Stomach smooth muscle (tissue), 2 donors: ENCODE measurements around the gene UBE4A.

Source experiments
- H3K27ac ChIP-seq: one replicate; pipeline ENCODE4 v1.7.0; 2013; ENCODE audit warnings: mild to moderate bottlenecking, low read length, inconsistent platforms
- H3K27me3 ChIP-seq, 2 donors: one replicate each; pipeline ENCODE4 v1.7.0; 2013; ENCODE audit warnings: low read length in 2 of 2; ENCODE audit not compliant: insufficient read depth in 2 of 2, control insufficient read depth in 1 of 2
- H3K36me3 ChIP-seq, 2 donors: one replicate each; pipeline ENCODE4 v1.7.0; 2013; ENCODE audit warnings: low read length in 2 of 2; ENCODE audit not compliant: control insufficient read depth in 2 of 2, insufficient read depth in 2 of 2
- H3K4me1 ChIP-seq: one replicate; pipeline ENCODE4 v1.7.0; 2013; ENCODE audit warnings: low read length; ENCODE audit not compliant: control insufficient read depth, insufficient read depth
- H3K4me3 ChIP-seq, 2 donors: one replicate each; pipeline ENCODE4 v1.7.0; 2013; ENCODE audit warnings: low read length in 2 of 2
- H3K9ac ChIP-seq, 2 donors: one replicate each; pipeline ENCODE4 v1.7.0; 2013; ENCODE audit warnings: low read length in 2 of 2, mild to moderate bottlenecking in 1 of 2
- H3K9me3 ChIP-seq, 2 donors: one replicate each; pipeline ENCODE4 v1.7.0; 2013; ENCODE audit warnings: low read length in 2 of 2; ENCODE audit not compliant: control insufficient read depth in 2 of 2
- donor health status: healthy.
- donor health status: Pancreatic carcinoma.

Gene UBE4A, protein sequence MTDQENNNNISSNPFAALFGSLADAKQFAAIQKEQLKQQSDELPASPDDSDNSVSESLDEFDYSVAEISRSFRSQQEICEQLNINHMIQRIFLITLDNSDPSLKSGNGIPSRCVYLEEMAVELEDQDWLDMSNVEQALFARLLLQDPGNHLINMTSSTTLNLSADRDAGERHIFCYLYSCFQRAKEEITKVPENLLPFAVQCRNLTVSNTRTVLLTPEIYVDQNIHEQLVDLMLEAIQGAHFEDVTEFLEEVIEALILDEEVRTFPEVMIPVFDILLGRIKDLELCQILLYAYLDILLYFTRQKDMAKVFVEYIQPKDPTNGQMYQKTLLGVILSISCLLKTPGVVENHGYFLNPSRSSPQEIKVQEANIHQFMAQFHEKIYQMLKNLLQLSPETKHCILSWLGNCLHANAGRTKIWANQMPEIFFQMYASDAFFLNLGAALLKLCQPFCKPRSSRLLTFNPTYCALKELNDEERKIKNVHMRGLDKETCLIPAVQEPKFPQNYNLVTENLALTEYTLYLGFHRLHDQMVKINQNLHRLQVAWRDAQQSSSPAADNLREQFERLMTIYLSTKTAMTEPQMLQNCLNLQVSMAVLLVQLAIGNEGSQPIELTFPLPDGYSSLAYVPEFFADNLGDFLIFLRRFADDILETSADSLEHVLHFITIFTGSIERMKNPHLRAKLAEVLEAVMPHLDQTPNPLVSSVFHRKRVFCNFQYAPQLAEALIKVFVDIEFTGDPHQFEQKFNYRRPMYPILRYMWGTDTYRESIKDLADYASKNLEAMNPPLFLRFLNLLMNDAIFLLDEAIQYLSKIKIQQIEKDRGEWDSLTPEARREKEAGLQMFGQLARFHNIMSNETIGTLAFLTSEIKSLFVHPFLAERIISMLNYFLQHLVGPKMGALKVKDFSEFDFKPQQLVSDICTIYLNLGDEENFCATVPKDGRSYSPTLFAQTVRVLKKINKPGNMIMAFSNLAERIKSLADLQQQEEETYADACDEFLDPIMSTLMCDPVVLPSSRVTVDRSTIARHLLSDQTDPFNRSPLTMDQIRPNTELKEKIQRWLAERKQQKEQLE

DNA sequence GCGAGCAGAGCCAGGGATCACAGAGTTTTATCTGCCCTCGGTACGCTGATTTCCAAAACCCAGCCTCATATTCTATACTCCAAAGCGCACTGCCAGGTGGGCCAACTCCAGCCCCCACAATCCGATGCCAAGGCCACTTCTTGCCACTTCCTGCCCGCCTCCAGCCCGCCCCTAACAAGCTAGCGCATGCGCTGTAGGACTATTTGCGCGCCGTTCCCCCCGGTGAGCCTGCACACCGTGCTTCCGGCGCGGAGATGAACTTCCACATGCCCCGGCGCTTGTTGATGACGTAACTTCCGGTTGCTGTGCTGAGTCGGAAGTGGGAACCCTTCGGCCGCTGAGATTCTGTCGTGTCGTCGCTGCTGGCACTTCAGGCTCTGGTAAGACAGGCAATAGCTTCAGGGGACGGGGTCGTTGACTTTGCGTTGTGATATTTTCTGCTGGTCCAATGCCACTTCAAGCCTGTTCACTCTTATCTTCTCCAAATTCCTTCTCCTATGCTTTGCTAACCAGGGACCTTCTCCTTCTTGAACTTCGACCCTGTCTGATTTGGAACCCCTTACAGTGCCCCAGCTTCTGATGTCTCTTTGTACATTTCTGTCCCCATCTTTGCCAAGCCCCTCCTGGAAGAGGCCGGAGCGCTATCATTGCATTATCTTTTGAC is at the start of gene UBE4A:
UBE4A (plus strand) TSS at position 306 of the 664 bp plus-strand sequence. CDS start 5,481 bp downstream, outside the sequence.
- peak within 1 kb of the TSS; percentile 84 to 97 for H3K9ac ChIP-seq
- no peaks in the 10 kb centered on the region for H3K27me3 ChIP-seq
- peak within 1 kb of the TSS; percentile 92 to 99 for H3K4me3 ChIP-seq
- H3K36me3 ChIP-seq, result no peaks in the 10 kb centered on the region
- peaks cover 4% of the 10 kb centered on the region for H3K4me1 ChIP-seq
- peak within 1 kb of the TSS; percentile 26 for H3K27ac ChIP-seq
- no peaks in the 10 kb centered on the region for H3K9me3 ChIP-seq

DNA sequence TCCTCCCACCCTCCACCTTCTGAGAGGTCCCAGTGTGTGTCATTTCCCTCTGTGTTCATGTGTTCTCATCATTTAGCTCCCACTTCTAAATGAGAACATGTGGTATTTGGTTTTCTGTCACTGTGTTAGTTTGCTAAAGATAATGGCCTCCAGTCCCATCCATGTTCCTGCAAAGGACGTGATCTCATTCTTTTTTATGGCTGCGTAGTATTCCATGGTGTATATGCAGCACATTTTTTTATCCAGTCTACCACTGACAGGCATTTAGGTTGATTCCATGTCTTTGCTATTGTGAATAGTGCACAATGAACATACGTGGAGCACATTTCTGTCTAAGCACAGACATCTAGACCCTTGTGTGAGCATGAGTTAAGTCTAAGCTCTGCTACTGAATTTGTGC is 49.1 kb upstream of the UBE4A start:
- Histone ChIP-seq H3K27ac (no peak overlapping the region), H3K27me3 (peaks cover 21 to 27% of the 10 kb centered on the region in 2 donors), H3K9me3 (no peaks in the 10 kb centered on the region), H3K9ac (no peak overlapping the region), H3K4me1 (peaks cover 3% of the 10 kb centered on the region), H3K36me3 (no peaks in the 10 kb centered on the region), H3K4me3 (no peak overlapping the region)

DNA sequence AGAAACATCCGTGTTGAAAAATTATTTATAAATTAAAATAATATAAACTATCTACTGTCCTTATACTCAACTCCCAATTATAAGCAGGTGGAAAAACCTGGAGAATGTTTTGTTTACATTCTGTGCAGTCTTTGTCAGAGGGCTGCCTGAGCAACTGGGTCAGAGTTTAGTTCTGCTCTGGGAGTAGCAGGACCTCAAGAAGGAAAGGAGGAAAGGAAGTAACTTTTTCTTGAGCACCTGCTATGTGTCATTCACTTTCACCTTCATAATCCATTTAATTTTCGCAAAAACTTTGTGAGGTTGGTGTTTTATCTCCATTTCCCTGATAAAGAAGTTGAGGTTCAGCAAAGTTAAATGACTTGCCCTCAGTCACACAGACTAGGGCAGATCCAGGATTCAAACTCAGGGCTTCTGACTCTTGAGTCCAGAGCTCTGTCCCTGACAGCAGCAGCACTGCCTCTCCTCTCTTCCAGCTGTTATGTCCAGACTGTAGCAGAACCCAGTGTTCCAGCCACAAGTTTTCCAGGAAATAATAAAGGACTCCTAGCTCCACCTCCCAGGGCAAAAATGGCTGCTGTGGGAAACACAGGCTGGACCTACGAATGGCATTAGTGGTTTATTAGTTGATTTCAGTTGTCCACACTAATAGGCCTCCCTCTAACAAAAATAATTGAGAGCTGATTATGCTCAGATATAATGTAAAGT is 48.5 kb upstream of the UBE4A start:
- Histone ChIP-seq H3K27me3 (peaks cover 24% of the 10 kb centered on the region in 2 donors), H3K4me3 (no peak overlapping the region), H3K9me3 (no peaks in the 10 kb centered on the region), H3K9ac (no peak overlapping the region), H3K4me1 (peaks cover 6% of the 10 kb centered on the region), H3K27ac (no peak overlapping the region), H3K36me3 (no peaks in the 10 kb centered on the region)

DNA sequence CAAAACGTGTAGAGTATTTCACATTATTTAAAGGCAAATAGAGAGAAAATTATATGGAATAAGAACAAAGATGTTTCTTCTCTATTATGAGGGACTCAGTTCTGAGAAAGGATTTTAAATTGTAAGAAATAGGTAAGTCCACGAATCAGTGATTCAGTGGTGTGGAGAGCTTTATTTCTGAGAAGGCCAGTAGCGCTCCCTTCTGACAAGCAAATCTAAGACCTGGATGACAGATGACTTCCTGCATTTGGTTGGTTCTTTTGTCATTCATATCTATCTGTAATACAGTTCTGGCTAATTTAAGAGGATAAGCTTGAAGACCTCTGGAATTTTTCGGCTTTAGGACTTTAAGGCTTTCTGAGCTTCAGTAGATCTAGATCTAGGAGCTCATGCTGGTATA is 47.9 kb upstream of the UBE4A start:
- Histone ChIP-seq H3K27me3 (peaks cover 24 to 25% of the 10 kb centered on the region in 2 donors), H3K36me3 (no peaks in the 10 kb centered on the region), H3K9me3 (no peaks in the 10 kb centered on the region), H3K9ac (no peak overlapping the region), H3K4me1 (peaks cover 7% of the 10 kb centered on the region), H3K27ac (no peak overlapping the region), H3K4me3 (no peak overlapping the region)

DNA sequence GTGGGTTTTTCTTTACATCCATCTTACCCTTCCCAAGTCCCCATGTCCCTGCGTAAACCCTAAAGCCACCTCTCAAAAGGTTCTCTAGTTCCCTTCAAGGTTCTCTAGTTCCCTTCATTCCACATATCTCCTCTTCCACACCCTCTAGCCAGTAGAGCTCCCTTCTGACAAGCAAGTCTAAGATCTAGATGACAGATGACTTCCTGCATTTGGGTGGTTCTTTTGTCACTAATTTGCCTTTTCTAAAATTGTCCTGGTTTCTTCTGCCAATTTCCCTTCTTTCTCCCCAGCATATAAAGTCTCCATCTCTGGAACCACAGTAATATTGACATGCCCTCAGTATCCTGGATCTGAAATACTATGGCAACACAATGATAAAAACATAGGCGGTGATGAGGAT is 47.1 kb upstream of the UBE4A start:
- H3K9me3 ChIP-seq, result no peaks in the 10 kb centered on the region
- no peak overlapping the region for H3K27ac ChIP-seq
- no peak overlapping the region for H3K4me3 ChIP-seq
- peaks cover 27 to 28% of the 10 kb centered on the region in 2 donors for H3K27me3 ChIP-seq
- H3K4me1 ChIP-seq, result peaks cover 9% of the 10 kb centered on the region
- H3K36me3 ChIP-seq, result no peaks in the 10 kb centered on the region
- H3K9ac ChIP-seq, result no peak overlapping the region

DNA sequence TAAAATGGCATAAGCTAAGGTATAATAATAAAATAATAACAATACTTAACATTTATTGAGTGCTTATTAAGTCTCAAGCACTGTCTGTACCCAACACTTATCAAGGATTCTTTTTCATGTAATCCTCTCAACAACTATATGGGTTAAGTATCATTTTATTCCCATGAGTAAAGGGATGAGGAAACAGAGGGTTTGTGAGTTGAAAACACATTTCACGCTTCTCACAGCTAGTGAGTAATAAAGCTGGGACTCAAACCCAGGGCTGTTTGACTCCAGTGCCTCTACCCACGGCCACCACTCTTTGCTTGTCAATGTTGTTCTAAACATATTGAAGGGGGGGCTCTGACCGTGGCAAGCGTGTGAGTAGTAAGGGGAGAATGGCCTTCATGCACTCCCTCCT is 46.2 kb upstream of the UBE4A start:
- Histone ChIP-seq H3K4me1 (peaks cover 9% of the 10 kb centered on the region), H3K27ac (no peak overlapping the region), H3K4me3 (no peak overlapping the region), H3K27me3 (peaks cover 27 to 28% of the 10 kb centered on the region in 2 donors), H3K9me3 (no peaks in the 10 kb centered on the region), H3K9ac (no peak overlapping the region), H3K36me3 (no peaks in the 10 kb centered on the region)

DNA sequence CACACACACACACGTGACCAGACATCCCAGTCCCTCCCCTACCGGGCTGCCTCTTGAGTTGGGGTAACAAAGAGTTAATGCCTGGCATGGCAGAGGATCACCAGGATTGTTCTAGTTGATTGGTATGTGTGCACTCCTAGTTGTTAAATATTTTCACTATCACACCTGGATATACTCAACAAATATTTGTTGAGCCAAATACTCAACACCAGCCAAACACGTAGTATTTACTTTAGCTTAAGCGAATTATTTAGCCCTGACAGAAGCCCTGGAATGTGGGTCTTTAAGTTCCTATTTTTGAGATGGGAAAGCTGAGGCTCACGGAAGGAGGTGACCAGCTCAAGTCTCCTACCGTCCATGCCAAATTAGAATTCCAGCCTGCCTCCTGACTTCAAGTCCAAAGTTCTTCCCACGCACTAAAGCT is 44.4 kb upstream of the UBE4A start:
- peaks cover 27 to 28% of the 10 kb centered on the region in 2 donors for H3K27me3 ChIP-seq
- H3K4me3 ChIP-seq, result no peak overlapping the region
- no peaks in the 10 kb centered on the region for H3K36me3 ChIP-seq
- H3K9ac ChIP-seq, result no peak overlapping the region
- H3K27ac ChIP-seq, result no peak overlapping the region
- peaks cover 9% of the 10 kb centered on the region for H3K4me1 ChIP-seq
- H3K9me3 ChIP-seq, result no peaks in the 10 kb centered on the region

DNA sequence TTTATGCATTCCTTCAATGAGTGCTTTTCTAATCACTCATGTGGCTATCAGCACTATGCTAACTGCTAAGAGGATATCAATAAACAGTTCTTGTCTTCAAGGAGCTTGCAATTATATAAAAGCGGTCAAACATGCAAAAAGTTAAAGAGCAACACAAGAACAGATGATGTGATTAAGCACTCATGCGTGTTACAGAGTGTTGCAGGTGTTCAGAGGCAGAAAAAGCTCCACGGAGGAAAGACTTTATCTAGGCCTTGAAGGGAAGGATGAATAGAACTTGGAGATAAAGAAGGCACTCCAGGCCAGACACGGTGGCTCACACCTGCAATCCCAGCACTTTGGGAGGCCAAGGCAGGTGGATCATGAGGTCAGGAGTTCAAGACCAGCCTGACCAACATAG is 41.3 kb upstream of the UBE4A start:
- no peak overlapping the region for H3K4me3 ChIP-seq
- peaks cover 24 to 27% of the 10 kb centered on the region in 2 donors for H3K27me3 ChIP-seq
- no peaks in the 10 kb centered on the region for H3K36me3 ChIP-seq
- no peaks in the 10 kb centered on the region for H3K9me3 ChIP-seq
- H3K27ac ChIP-seq, result no peak overlapping the region
- H3K9ac ChIP-seq, result no peak overlapping the region
- H3K4me1 ChIP-seq, result peaks cover 9% of the 10 kb centered on the region

DNA sequence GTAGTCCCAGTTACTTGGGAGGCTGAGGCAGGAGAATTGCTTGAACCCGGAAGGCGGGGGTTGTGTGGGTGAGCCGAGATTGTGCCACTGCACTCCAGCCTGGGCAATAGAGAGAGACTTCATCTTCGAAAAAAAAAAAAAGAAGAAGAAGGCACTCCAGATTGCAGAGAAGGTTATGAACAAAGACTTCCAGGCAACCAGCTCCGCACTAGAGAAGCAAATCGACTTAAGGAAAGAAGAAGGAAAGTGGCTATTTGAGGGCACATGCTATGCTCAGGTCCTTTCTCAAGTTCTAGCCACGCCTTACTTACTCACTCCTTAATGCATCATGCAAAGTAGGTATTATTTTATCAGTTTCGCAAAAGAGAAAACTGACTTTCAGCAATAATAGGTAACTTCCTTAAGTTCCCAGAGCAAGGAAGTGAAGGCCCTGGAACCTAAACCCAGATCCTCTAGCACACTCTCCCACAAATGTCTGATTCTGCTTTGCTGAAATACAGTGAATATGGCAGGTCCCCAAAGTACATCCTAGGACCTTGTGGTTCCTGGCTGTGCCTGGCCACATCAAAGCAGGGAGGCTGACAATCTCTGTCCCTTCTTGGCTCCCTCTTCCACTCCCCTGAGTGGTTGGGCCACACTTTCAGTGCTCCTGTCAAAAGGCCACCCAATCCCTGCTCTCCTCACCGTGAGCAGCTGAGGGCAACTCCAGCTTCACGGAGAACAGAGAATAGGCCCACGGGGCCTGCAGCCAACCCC is 40.6 kb upstream of the UBE4A start:
- Histone ChIP-seq H3K9ac (no peak overlapping the region), H3K27me3 (peaks cover 18 to 24% of the 10 kb centered on the region in 2 donors), H3K4me3 (no peak overlapping the region), H3K4me1 (peaks cover 9% of the 10 kb centered on the region), H3K36me3 (no peaks in the 10 kb centered on the region), H3K9me3 (no peaks in the 10 kb centered on the region), H3K27ac (no peak overlapping the region)
